Naive thymus-derived CD4-positive, alpha-beta T cell (primary cell): ENCODE results near the gene TERB2. TPM values are rescaled to one million over a fixed set of nuclear protein-coding genes. Genes with fewer than 3 reads are reported as not detected.
"Not testable (repeated sequence)": the region's sequence is repeated elsewhere in the genome, so short reads cannot be mapped to it uniquely, and the experiment has no call there.

Experiments used
- ATAC-seq: fragments of 150-1000 bp; cut with Tn5 transposase; 2 replicates; pipeline ENCODE4 v1.10.0; 2021; ENCODE audit warnings: mild to moderate bottlenecking, moderate library complexity
- CTCF ChIA-PET: fragments of 350-600 bp; sonication (Branson Sonifier 250); formaldehyde crosslinking; loops from one replicate; lab custom pipeline; 2021; ENCODE audit warnings: antibody characterized with exemption; lab: Charles Lee
- POLR2A ChIA-PET: fragments of 350-600 bp; sonication (Branson Sonifier 250); formaldehyde crosslinking; loops from one replicate; lab custom pipeline; 2021; ENCODE audit warnings: antibody characterized with exemption, inconsistent platforms; lab: Charles Lee
- DNase-seq, 9 donors: peaks; one replicate each; pipeline versions ENCODE4 v3.0.0 to v3.0.0-alpha.2; 2020 to 2022; ENCODE audit warnings: mixed read lengths in 1 of 9
- H3K27ac ChIP-seq: one replicate; pipeline ENCODE4 v1.7.0; 2013; ENCODE audit warnings: mild to moderate bottlenecking, low read depth, low read length, moderate library complexity
- H3K27me3 ChIP-seq, 2 donors: one replicate each; pipeline ENCODE4 v1.7.0; 2013; ENCODE audit warnings: low read length in 2 of 2, mild to moderate bottlenecking in 2 of 2, moderate library complexity in 2 of 2; ENCODE audit not compliant: control insufficient read depth in 2 of 2, insufficient read depth in 2 of 2
- H3K36me3 ChIP-seq, 3 experiments: 1 replicate in 2 of 3; 2 replicates in 1 of 3; pipeline ENCODE4 v1.7.0; 2013; ENCODE audit warnings: low read length in 3 of 3, mild to moderate bottlenecking in 3 of 3, moderate library complexity in 1 of 3; ENCODE audit not compliant: insufficient read depth in 3 of 3, control insufficient read depth in 2 of 3
- H3K4me1 ChIP-seq, 2 donors: one replicate each; pipeline ENCODE4 v1.7.0; 2013; ENCODE audit warnings: low read length in 2 of 2, mild to moderate bottlenecking in 2 of 2, moderate library complexity in 1 of 2; ENCODE audit not compliant: control insufficient read depth in 2 of 2, insufficient read depth in 2 of 2
- H3K4me3 ChIP-seq: 2 replicates; pipeline ENCODE4 v1.7.0; 2013; ENCODE audit warnings: mild to moderate bottlenecking, low read length
- H3K9me3 ChIP-seq, 3 experiments: 1 replicate in 2 of 3; 2 replicates in 1 of 3; pipeline ENCODE4 v1.7.0; 2013; ENCODE audit warnings: low read length in 3 of 3; ENCODE audit not compliant: control insufficient read depth in 2 of 3
- H3K27ac Mint-ChIP-seq, 9 donors: one replicate each; pipeline ENCODE4 v1.8.0; 2020 to 2022; ENCODE audit warnings: mixed read lengths in 9 of 9, mild to moderate bottlenecking in 8 of 9, moderate library complexity in 5 of 9, inconsistent platforms in 2 of 9
- H3K27me3 Mint-ChIP-seq, 5 donors: one replicate each; pipeline ENCODE4 v1.8.0; 2021 to 2022; ENCODE audit warnings: mixed read lengths in 5 of 5, mild to moderate bottlenecking in 1 of 5
- H3K36me3 Mint-ChIP-seq, 5 donors: one replicate each; pipeline ENCODE4 v1.8.0; 2020 to 2022; ENCODE audit warnings: mixed read lengths in 5 of 5, mild to moderate bottlenecking in 3 of 5, inconsistent platforms in 1 of 5
- H3K4me1 Mint-ChIP-seq, 7 donors: one replicate each; pipeline ENCODE4 v1.8.0; 2020 to 2022; ENCODE audit warnings: mixed read lengths in 7 of 7, mild to moderate bottlenecking in 3 of 7, inconsistent platforms in 1 of 7
- H3K4me3 Mint-ChIP-seq, 10 donors: one replicate each; pipeline ENCODE4 v1.8.0; 2020 to 2022; ENCODE audit warnings: mild to moderate bottlenecking in 10 of 10, mixed read lengths in 10 of 10, moderate library complexity in 6 of 10, inconsistent platforms in 2 of 10
- H3K9me3 Mint-ChIP-seq, 11 donors: one replicate each; pipeline ENCODE4 v1.8.0; 2020 to 2022; ENCODE audit warnings: mixed read lengths in 11 of 11, mild to moderate bottlenecking in 4 of 11, inconsistent platforms in 1 of 11, moderate library complexity in 1 of 11
- intact Hi-C, 2 donors: fragments of 100-400 bp; cut with micrococcal nuclease; formaldehyde crosslinking; loops; one replicate each; pipeline ENCODE4 v1.15.1; 2023
- polyA plus RNA-seq, 2 donors: library from polyadenylated mRNA; unstranded; fragments of 300-500 nt; fragmentation: Illumina TruSeq; gene quantifications; one replicate each; pipeline ENCODE4 v1.2.3, GENCODE V29; 2021
- total RNA-seq, 6 experiments: library from RNA in 5 of 6; stranded (reverse) in 5 of 6; gene quantifications; 1 replicate in 5 of 6; 2 replicates in 1 of 6; pipeline ENCODE4 v1.2.3 and lab custom pipeline; 2021 to 2026

Gene TERB2
- total and polyA plus RNA-seq, 7 experiments from 2014 or later = not detected

GRCh38 chr15:44997632-44998031, 41.1 kb downstream of the TERB2 start:
- H3K4me1 Mint-ChIP-seq, POLR2A ChIA-PET, DNase-seq, H3K4me1 ChIP-seq, H3K4me3 Mint-ChIP-seq, H3K27ac Mint-ChIP-seq, H3K36me3 ChIP-seq, H3K27ac ChIP-seq, H3K36me3 Mint-ChIP-seq, ATAC-seq, H3K4me3 ChIP-seq, H3K27me3 ChIP-seq, H3K9me3 Mint-ChIP-seq, intact Hi-C loops, CTCF ChIA-PET, H3K9me3 ChIP-seq: not testable (repeated sequence)
- peaks cover 0 to 47% (median 10%) of the 10 kb centered on the region in 5 donors for H3K27me3 Mint-ChIP-seq

- Mint-ChIP-seq H3K9me3 (no peaks in the 10 kb centered on the region), H3K4me1 (no peaks in the 10 kb centered on the region), H3K4me3 (no peak overlapping the region), H3K27ac (no peak overlapping the region), H3K36me3 (no peaks in the 10 kb centered on the region), H3K27me3 (peaks cover 0 to 33% (median 6%) of the 10 kb centered on the region in 5 donors)
- H3K4me1 ChIP-seq = no peaks in the 10 kb centered on the region
- no peaks in the 10 kb centered on the region for H3K9me3 ChIP-seq
- H3K36me3 ChIP-seq = no peaks in the 10 kb centered on the region
- H3K27me3 ChIP-seq = no peaks in the 10 kb centered on the region
- ChIA-PET POLR2A (no interaction called here), CTCF (no interaction called here)
- no peak overlapping the region for H3K4me3 ChIP-seq
- ATAC-seq = no peak
- no peak overlapping the region for H3K27ac ChIP-seq
- no peak for DNase-seq
- intact Hi-C loops = no loop called here
Observed at GRCh38 chr15:44999105-44999504, 42.6 kb downstream of the TERB2 start.

- H3K4me3 ChIP-seq, H3K9me3 ChIP-seq, CTCF ChIA-PET, H3K27ac Mint-ChIP-seq, H3K36me3 ChIP-seq, ATAC-seq, POLR2A ChIA-PET, H3K27ac ChIP-seq, H3K36me3 Mint-ChIP-seq, H3K4me1 Mint-ChIP-seq, H3K4me3 Mint-ChIP-seq, H3K27me3 ChIP-seq, H3K4me1 ChIP-seq, intact Hi-C loops, DNase-seq, H3K9me3 Mint-ChIP-seq: not testable (repeated sequence)
- H3K27me3 Mint-ChIP-seq = peaks cover 0 to 17% (median 0%) of the 10 kb centered on the region in 5 donors
Observed at GRCh38 chr15:45001180-45001579, 44.7 kb downstream of the TERB2 start.

GRCh38 chr15:45003731-45004410, 47.4 kb downstream of the TERB2 start:
- H3K9me3 Mint-ChIP-seq = peaks cover 0 to 17% (median 2%) of the 10 kb centered on the region in 11 donors
- CTCF ChIA-PET = not testable (repeated sequence)

GRCh38 chr15:45004590-45005175, 48.2 kb downstream of the TERB2 start:
- H3K4me3 Mint-ChIP-seq, ATAC-seq, H3K36me3 Mint-ChIP-seq, H3K27me3 ChIP-seq, H3K36me3 ChIP-seq, H3K27ac ChIP-seq, H3K4me1 Mint-ChIP-seq, H3K4me3 ChIP-seq, intact Hi-C loops, H3K9me3 ChIP-seq, POLR2A ChIA-PET, DNase-seq, H3K4me1 ChIP-seq, CTCF ChIA-PET, H3K27ac Mint-ChIP-seq: not testable (repeated sequence)
- H3K9me3 Mint-ChIP-seq = peaks cover 0 to 17% (median 2%) of the 10 kb centered on the region in 11 donors
- H3K27me3 Mint-ChIP-seq = peaks cover 0 to 11% (median 8%) of the 10 kb centered on the region in 5 donors

More at GRCh38 chr15:45003731-45004410, 47.4 kb downstream of the TERB2 start:
- H3K4me3 Mint-ChIP-seq, H3K27ac ChIP-seq, H3K9me3 ChIP-seq, DNase-seq, intact Hi-C loops, POLR2A ChIA-PET, H3K4me3 ChIP-seq, H3K4me1 ChIP-seq, H3K27ac Mint-ChIP-seq, H3K27me3 ChIP-seq, H3K36me3 Mint-ChIP-seq, H3K4me1 Mint-ChIP-seq, ATAC-seq, H3K36me3 ChIP-seq: not testable (repeated sequence)
- peaks cover 0 to 12% (median 7%) of the 10 kb centered on the region in 5 donors for H3K27me3 Mint-ChIP-seq

- H3K4me1 Mint-ChIP-seq = no peaks in the 10 kb centered on the region
- H3K27ac Mint-ChIP-seq = no peak overlapping the region
- intact Hi-C loops = no loop called here
- ChIA-PET CTCF (no interaction called here), POLR2A (no interaction called here)
- Histone ChIP-seq H3K36me3 (no peaks in the 10 kb centered on the region), H3K27ac (no peak overlapping the region), H3K4me1 (no peaks in the 10 kb centered on the region), H3K27me3 (no peaks in the 10 kb centered on the region), H3K4me3 (no peak overlapping the region), H3K9me3 (no peaks in the 10 kb centered on the region)
- ATAC-seq (no peak), DNase-seq (no peak)
- peaks cover 5 to 15% (median 9%) of the 10 kb centered on the region in 5 donors for H3K27me3 Mint-ChIP-seq
- H3K36me3 Mint-ChIP-seq = peaks cover 0 to 5% (median 0%) of the 10 kb centered on the region in 5 donors
- H3K4me3 Mint-ChIP-seq = no peak overlapping the region
- H3K9me3 Mint-ChIP-seq = peaks cover 0 to 17% (median 2%) of the 10 kb centered on the region in 11 donors
Observed at GRCh38 chr15:45009046-45009445, 52.6 kb downstream of the TERB2 start.

- H3K9me3 Mint-ChIP-seq = not testable (repeated sequence)
Observed at GRCh38 chr15:45015114-45015513, 58.6 kb downstream of the TERB2 start.

More at GRCh38 chr15:45015114-45015513, 58.6 kb downstream of the TERB2 start:
- ATAC-seq, H3K4me1 Mint-ChIP-seq, CTCF ChIA-PET, intact Hi-C loops, H3K4me3 ChIP-seq, H3K27ac ChIP-seq, POLR2A ChIA-PET, H3K4me3 Mint-ChIP-seq, DNase-seq, H3K9me3 ChIP-seq, H3K27me3 ChIP-seq, H3K36me3 Mint-ChIP-seq, H3K4me1 ChIP-seq, H3K36me3 ChIP-seq, H3K27ac Mint-ChIP-seq: not testable (repeated sequence)
- H3K27me3 Mint-ChIP-seq = peaks cover 23 to 50% (median 25%) of the 10 kb centered on the region in 5 donors
